GM19099 (cell line): ENCODE results near the gene TPRN.

Source experiments
- POLR2A ChIP-seq: IDR thresholded peaks from 3 replicates; pipeline ENCODE4 v1.6.1; 2011; ENCODE audit warnings: low read depth; ENCODE audit not compliant: insufficient read length; ENCODE audit errors: extremely low read depth

TPRN gene

DNA sequence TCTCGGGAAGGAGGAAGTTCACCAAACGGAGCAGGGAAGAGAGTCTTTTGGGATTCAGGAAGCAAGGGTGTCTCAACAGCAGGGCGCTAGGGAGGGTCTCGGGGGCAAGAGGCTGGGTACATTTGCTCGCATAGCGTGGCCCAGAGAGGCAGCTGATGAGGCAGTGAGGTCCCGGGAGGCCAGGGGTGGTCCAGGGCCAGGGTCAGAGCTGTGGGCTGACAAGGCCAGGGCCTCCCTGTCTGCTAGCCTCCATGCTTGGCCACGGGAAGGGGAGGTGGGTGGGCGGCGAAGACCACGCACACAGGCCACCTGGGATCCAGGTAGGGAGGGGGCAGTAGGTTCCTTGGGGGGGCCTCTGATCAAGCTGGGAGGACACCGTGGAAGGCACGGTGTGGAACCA, 11.0 kb upstream of the TPRN start:
- no peak for TF ChIP-seq POLR2A

DNA sequence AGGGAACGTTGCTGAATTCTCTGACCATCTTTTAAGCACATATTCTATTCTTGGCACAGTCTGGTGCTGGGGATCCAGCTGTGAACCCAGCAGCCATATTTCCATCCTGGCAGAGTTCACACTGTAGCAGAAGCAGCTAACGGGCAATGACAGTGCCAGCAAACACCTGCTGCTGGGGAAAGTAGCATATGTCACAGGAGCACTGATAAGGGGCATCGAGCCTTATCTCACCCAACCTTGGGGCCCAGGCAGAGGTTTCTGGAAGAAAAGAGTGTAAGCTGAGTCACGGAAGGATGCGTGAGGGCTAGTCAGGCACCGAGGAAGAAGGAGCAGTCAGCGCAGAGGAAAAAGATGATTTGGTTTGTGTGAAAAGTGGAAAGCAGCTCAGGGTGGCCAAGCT, 6.1 kb upstream of the TPRN start:
- TF ChIP-seq POLR2A, result no peak

DNA sequence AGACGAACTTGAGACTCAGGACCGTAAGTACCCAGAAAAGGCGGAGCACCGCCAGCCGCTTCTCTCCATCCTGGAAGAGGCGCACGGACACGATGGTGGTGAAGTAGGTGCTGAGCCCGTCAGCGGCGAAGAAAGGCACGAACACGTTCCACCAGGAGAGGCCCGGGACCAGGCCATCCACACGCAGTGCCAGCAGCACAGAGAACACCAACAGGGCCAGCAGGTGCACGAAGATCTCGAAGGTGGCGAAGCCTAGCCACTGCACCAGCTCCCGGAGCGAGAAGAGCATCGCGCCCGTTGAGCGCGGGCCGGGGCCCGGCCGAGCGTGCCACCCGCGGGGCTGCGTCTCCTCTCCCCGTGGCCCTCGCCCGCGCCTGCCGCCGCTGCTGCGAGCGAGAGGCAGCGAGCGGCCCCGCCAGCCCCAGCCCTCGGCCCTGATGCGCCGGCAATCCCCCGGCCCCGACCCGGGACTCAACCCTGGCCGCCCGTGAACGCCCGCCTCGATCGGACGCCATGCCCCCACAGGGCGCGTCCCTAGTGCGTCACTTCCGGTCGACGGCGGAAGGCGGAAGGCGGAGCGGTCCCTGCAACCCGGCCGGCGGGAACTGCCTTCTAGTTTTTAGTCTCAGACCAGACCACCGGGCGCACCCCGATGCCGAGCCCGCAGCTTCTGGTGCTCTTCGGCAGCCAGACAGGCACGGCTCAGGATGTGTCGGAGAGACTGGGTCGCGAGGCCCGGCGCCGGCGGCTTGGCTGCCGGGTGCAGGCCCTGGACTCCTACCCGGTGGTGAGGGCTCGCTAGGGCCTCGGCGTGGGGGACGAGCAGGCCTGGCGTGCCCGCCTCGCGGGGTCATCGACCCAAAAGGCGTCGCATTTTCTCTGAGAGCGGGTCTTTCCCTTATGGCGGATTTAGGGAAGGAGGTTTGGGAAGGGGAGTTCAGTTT, 4.9 kb upstream of the TPRN start, which contains the start of the genes NDOR1 and TMEM203:
TSS of gene NDOR1 (plus strand) at position 575 of the 944 bp plus-strand sequence. CDS start at position 653, 78 bp downstream.
TSS of gene TMEM203 (minus strand) at position 523 of the 944 bp plus-strand sequence. CDS start at position 289, 234 bp downstream.
- peak; percentile 92 for TF ChIP-seq POLR2A

GRCh38 chr9:137204731-137205125, 4.2 kb upstream of the TPRN start:
- no peak for TF ChIP-seq POLR2A

DNA sequence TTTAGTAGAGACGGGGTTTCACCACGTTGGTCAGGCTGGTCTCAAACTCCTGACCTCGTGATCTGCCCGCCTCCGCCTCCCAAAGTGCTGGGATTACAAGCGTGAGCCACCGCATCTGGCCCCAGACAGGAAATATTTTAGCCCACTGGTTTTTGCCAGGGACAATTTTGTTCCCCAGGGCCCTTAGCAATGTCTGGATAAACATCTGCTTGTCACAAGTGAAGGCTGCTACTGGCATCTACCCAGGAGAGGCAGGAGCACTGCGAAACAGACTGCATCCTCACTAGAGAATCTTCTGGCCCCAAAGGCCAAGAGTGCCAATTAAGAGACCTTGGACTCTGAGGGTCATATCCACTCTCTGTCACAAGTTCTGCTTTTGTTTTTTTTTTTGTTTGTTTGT, 2.4 kb upstream of the TPRN start:
- no peak for TF ChIP-seq POLR2A

GRCh38 chr9:137201205-137201868, 796 bp upstream of the TPRN start:
- no peak for TF ChIP-seq POLR2A

- no peak for TF ChIP-seq POLR2A
These were observed 975 bp downstream of the TPRN start for GRCh38 chr9:137199411-137200121.

GRCh38 chr9:137198902-137199283, 1.6 kb downstream of the TPRN start:
- TF ChIP-seq POLR2A, result no peak

GRCh38 chr9:137198051-137198901, 2.3 kb downstream of the TPRN start:
- TF ChIP-seq POLR2A, result no peak

DNA sequence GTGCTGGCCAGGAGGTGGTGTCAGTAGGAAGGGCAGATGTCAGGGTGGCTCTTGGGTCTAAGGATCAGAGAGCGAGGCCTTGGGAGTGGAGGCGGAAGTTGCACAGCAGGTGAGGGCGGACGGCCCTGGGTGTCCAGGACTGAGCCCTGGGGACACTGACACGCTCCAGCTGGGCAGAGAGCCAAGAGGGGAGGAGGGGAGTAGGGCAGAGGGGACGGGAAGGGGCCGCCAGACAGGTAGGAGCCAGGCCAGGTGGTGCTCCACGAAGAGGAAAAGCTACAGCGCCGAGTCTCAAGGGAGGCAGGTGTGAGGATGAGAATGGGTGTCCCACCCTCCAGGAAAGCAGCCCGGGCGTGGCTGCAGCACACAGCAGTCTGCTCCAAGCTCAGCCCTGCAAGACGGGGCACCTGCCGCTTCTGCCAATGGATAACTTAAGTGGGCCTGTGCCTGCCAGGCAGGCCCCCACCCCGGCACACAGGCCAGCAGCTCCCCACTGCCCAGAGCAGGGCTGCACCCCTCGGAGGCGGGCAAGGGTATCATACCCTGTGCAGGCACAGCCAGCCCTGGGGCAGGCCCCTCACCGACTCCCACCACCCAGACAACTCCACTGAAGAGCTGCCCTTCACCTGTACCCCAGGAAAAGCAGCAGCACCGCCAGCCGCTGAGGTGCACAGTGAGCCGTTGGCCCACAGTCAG, 4.9 kb downstream of the TPRN start:
- TF ChIP-seq POLR2A, result no peak

DNA sequence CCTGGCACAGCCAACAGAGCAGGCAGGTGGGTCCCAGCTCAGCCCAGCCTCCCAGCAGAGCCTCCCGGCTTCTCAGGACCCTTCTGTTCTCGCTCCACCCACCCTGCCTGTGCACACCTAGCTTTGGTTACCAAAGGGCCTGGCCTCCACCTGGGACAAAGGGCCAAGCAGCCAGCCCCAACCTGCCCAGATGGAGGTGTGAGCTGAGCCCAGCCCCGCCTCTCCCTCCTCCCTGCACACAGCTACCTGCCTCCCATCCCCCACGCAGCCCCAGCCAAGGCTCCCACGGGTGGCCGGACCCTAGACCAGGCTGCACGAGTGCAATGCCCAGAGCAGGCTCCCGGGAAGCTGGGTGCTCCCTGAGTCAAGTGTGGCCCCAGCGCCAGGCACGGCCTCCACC, 5.6 kb downstream of the TPRN start:
- no peak for TF ChIP-seq POLR2A

GRCh38 chr9:137194388-137194787, 6.2 kb downstream of the TPRN start:
- TF ChIP-seq POLR2A, result no peak

- TF ChIP-seq POLR2A, result no peak
These were observed 6.8 kb downstream of the TPRN start for GRCh38 chr9:137193771-137194170.

DNA sequence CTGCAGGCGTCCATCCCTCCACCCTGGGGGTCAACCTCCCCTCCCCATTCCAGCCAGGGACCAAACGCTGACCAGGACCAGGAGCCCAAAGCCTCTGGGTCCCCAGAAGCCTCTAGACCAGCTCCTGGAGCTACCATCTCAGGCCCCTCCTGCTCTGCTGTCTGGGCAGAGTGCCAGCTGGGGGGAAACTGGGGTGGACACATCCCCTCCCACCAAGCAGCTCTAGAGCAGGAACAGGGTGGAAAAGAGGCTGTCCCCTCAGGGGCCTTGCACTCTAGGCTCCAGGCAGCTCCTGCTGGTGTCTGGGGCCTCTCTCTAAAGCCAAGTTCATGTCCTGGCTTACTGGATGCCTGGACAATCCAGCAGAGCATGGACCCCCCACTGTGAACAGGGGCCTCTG, 7.7 kb downstream of the TPRN start:
- TF ChIP-seq POLR2A, result no peak

GRCh38 chr9:137192448-137192780, 8.1 kb downstream of the TPRN start:
- no peak for TF ChIP-seq POLR2A
